ENCODE data around the gene KLHL29. TPM values are rescaled to one million over a fixed set of nuclear protein-coding genes. Genes with fewer than 3 reads are reported as not detected.

Gene KLHL29
- total and polyA plus RNA-seq, 2 donors (not counting 1 experiment from before 2014, with no cell fraction given), result 1.3 to 3.4 TPM

- no peak overlapping the region for H3K4me3 Mint-ChIP-seq
- H3K4me2 ChIP-seq (replicated peaks; ENCODE audit: low read depth, low read length, poor library complexity, severe bottlenecking), result no peak overlapping the region
- ATAC-seq (ENCODE audit: low read depth) (no peak), DNase-seq (no peak)
- no peak overlapping the region for H2AFZ ChIP-seq (ENCODE audit: insufficient read depth, low read depth, low read length, poor library complexity, severe bottlenecking)
- H3K27me3 ChIP-seq (replicated peaks in 1 of 4; ENCODE audit: control extremely low read depth in 1 of 4, control insufficient read depth in 3 of 4, insufficient read depth in 4 of 4, low read length in 3 of 4), result peaks cover 0 to 3% (median 0%) of the 10 kb centered on the region in 4 experiments
- CTCF ChIA-PET, result no interaction called here
- H3K27me3 Mint-ChIP-seq, result peaks cover 4% of the 10 kb centered on the region
- H4K20me1 ChIP-seq (ENCODE audit: control insufficient read depth, insufficient read depth, low read length, poor library complexity, severe bottlenecking), result no peaks in the 10 kb centered on the region
- H3K9me3 ChIP-seq (ENCODE audit: control extremely low read depth in 1 of 3, control insufficient read depth in 2 of 3, insufficient read depth in 1 of 3, low read length in 2 of 3), result no peaks in the 10 kb centered on the region
- H3K4me1 Mint-ChIP-seq, result peaks cover 15% of the 10 kb centered on the region
- intact Hi-C loops (cut with micrococcal nuclease), result no loop called here
- no peak overlapping the region for H3K27ac ChIP-seq (ENCODE audit: low read length in 2 of 2)
- no peaks in the 10 kb centered on the region for H3K36me3 ChIP-seq (replicated peaks in 1 of 2; ENCODE audit: control extremely low read depth in 1 of 2, control insufficient read depth in 1 of 2, extremely low read depth in 1 of 2, insufficient read depth in 2 of 2, low read length in 1 of 2)
- H3K9me3 Mint-ChIP-seq (ENCODE audit: insufficient read depth), result no peaks in the 10 kb centered on the region
- 79% methylated on average over 7 of the region's 10 CpGs for WGBS (ENCODE audit: insufficient coverage)
- TF ChIP-seq EZH2 (IDR thresholded peaks at IDR 0.05; ENCODE audit: borderline replicate concordance, insufficient read depth, low read depth, low read length, poor library complexity, severe bottlenecking) (no peak), CTCF (IDR thresholded peaks at IDR 0.05) (no peak)
- H3K4me1 ChIP-seq (ENCODE audit: control insufficient read depth in 2 of 2, insufficient read depth in 2 of 2, low read length in 2 of 2), result peaks cover 15% of the 10 kb centered on the region in 2 donors
- H3K9ac ChIP-seq (ENCODE audit: low read length), result no peak overlapping the region
- POLR2A ChIA-PET, result no interaction called here
- H3K4me3 ChIP-seq (ENCODE audit: control extremely low read depth in 1 of 5, extremely low read depth in 1 of 5, insufficient read depth in 1 of 5, low read depth in 2 of 5, low read length in 4 of 5), result no peak overlapping the region
- H3K27ac Mint-ChIP-seq, result no peak overlapping the region
- H3K79me2 ChIP-seq (ENCODE audit: control insufficient read depth, insufficient read depth, low read length), result no peaks in the 10 kb centered on the region
Observed at GRCh38 chr2:23399674-23400261, 14.8 kb downstream of the KLHL29 start.

DNA sequence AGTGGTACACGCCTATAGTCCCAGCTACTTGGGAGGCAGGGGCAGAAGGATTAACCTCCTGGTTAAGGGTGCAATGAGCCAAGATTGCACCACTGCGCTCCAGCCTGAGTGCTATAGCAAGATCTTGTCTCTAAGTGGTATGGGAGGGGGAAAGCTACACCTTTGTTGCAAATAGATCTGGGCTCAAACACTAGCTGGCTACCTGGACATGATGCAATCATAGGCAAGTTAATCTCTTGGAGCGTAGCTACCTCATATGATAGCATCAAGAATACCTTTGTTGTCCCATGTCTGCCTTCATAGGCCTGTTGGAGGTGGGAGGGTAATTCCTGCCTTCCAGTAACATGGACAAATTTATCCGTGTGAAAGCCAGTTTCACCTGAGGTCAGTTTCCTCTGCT lies 15.7 kb downstream of the KLHL29 start:
- no peak overlapping the region for H2AFZ ChIP-seq (ENCODE audit: insufficient read depth, low read depth, low read length, poor library complexity, severe bottlenecking)
- Mint-ChIP-seq H3K27ac (no peak overlapping the region), H3K9me3 (ENCODE audit: insufficient read depth) (no peaks in the 10 kb centered on the region), H3K4me1 (peaks cover 16% of the 10 kb centered on the region), H3K27me3 (peaks cover under 1% of the 10 kb centered on the region), H3K4me3 (no peak overlapping the region)
- no peak overlapping the region for H3K4me3 ChIP-seq (ENCODE audit: control extremely low read depth in 1 of 5, extremely low read depth in 1 of 5, insufficient read depth in 1 of 5, low read depth in 2 of 5, low read length in 4 of 5)
- H3K79me2 ChIP-seq (ENCODE audit: control insufficient read depth, insufficient read depth, low read length), result no peaks in the 10 kb centered on the region
- ATAC-seq (ENCODE audit: low read depth) (no peak), DNase-seq (no peak)
- H3K4me2 ChIP-seq (replicated peaks; ENCODE audit: low read depth, low read length, poor library complexity, severe bottlenecking), result no peak overlapping the region
- H3K27me3 ChIP-seq (replicated peaks in 1 of 4; ENCODE audit: control extremely low read depth in 1 of 4, control insufficient read depth in 3 of 4, insufficient read depth in 4 of 4, low read length in 3 of 4), result peaks cover 0 to 2% (median 0%) of the 10 kb centered on the region in 4 experiments
- CTCF ChIA-PET, result interaction anchor here (0.6 kb wide), 1 partner anchor 12 kb away, joined by 3 read pairs; no protein-coding TSS in a partner anchor
- intact Hi-C loops (cut with micrococcal nuclease), result no loop called here
- WGBS (ENCODE audit: insufficient coverage), result 93% methylated on average over 3 of the region's 4 CpGs
- no peak overlapping the region for H3K9ac ChIP-seq (ENCODE audit: low read length)
- H3K36me3 ChIP-seq (replicated peaks in 1 of 2; ENCODE audit: control extremely low read depth in 1 of 2, control insufficient read depth in 1 of 2, extremely low read depth in 1 of 2, insufficient read depth in 2 of 2, low read length in 1 of 2), result no peaks in the 10 kb centered on the region
- peaks cover 16% of the 10 kb centered on the region in 2 donors for H3K4me1 ChIP-seq (ENCODE audit: control insufficient read depth in 2 of 2, insufficient read depth in 2 of 2, low read length in 2 of 2)
- TF ChIP-seq CTCF (IDR thresholded peaks at IDR 0.05) (no peak), EZH2 (IDR thresholded peaks at IDR 0.05; ENCODE audit: borderline replicate concordance, insufficient read depth, low read depth, low read length, poor library complexity, severe bottlenecking) (no peak)
- no peaks in the 10 kb centered on the region for H4K20me1 ChIP-seq (ENCODE audit: control insufficient read depth, insufficient read depth, low read length, poor library complexity, severe bottlenecking)
- POLR2A ChIA-PET, result no interaction called here
- no peaks in the 10 kb centered on the region for H3K9me3 ChIP-seq (ENCODE audit: control extremely low read depth in 1 of 3, control insufficient read depth in 2 of 3, insufficient read depth in 1 of 3, low read length in 2 of 3)
- no peak overlapping the region for H3K27ac ChIP-seq (ENCODE audit: low read length in 2 of 2)

All from B cell (primary cell).